IPS-18a (cell line): ENCODE data around the gene RRAD.
"Not testable (repeated sequence)": the region's sequence is repeated elsewhere in the genome, so short reads cannot be mapped to it uniquely, and the experiment has no call there.

Experiments used
- H3K27ac ChIP-seq: one replicate; pipeline ENCODE4 v1.5.1; 2013; ENCODE audit warnings: low read length
- H3K27me3 ChIP-seq: one replicate; pipeline ENCODE4 v1.6.1; 2013; ENCODE audit warnings: mild to moderate bottlenecking, low read length; ENCODE audit not compliant: control insufficient read depth, insufficient read depth
- H3K36me3 ChIP-seq: one replicate; pipeline ENCODE4 v1.6.1; 2013; ENCODE audit warnings: low read depth, low read length; ENCODE audit not compliant: control insufficient read depth
- H3K4me1 ChIP-seq: one replicate; pipeline ENCODE4 v1.6.1; 2013; ENCODE audit warnings: low read depth, low read length; ENCODE audit not compliant: control insufficient read depth
- H3K4me3 ChIP-seq: one replicate; pipeline ENCODE4 v1.5.1; 2013; ENCODE audit warnings: low read length
- H3K9ac ChIP-seq: one replicate; pipeline ENCODE4 v1.6.1; 2013; ENCODE audit warnings: mild to moderate bottlenecking, low read length, moderate library complexity
- H3K9me3 ChIP-seq: one replicate; pipeline ENCODE4 v1.6.1; 2013; ENCODE audit warnings: low read depth, low read length; ENCODE audit not compliant: control insufficient read depth

RRAD gene

DNA sequence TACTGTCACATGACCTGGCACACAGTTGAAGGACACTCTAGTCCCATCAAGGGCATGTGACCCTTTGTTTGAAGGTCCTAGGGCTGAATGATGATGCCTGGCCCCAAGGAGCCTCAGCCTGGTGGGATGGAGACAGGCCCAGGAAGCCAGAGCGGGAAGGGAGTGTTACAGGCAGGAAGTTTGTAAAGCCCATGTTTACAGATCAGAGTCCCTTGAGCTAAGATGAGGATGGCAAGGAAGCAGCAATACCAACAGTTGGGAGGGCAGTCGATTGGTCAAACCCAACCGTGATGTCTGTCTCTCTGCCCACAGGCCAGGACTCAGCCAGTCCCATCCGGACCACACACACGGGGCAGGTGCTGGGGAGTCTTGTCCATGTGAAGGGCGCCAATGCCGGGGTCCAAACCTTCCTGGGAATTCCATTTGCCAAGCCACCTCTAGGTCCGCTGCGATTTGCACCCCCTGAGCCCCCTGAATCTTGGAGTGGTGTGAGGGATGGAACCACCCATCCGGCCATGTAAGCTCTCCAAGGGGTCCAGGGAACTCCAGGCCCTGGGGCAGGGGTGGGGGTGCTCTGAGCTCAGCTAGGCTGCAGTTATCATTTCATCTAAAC lies 12.5 kb upstream of the RRAD start:
- no peak overlapping the region for H3K4me3 ChIP-seq
- H3K27ac ChIP-seq, result no peak overlapping the region
- H3K9ac ChIP-seq, result no peak overlapping the region
- H3K9me3 ChIP-seq, result no peaks in the 10 kb centered on the region
- H3K27me3 ChIP-seq, result no peaks in the 10 kb centered on the region
- H3K36me3 ChIP-seq, result peaks cover 11% of the 10 kb centered on the region
- peaks cover 4% of the 10 kb centered on the region for H3K4me1 ChIP-seq

DNA sequence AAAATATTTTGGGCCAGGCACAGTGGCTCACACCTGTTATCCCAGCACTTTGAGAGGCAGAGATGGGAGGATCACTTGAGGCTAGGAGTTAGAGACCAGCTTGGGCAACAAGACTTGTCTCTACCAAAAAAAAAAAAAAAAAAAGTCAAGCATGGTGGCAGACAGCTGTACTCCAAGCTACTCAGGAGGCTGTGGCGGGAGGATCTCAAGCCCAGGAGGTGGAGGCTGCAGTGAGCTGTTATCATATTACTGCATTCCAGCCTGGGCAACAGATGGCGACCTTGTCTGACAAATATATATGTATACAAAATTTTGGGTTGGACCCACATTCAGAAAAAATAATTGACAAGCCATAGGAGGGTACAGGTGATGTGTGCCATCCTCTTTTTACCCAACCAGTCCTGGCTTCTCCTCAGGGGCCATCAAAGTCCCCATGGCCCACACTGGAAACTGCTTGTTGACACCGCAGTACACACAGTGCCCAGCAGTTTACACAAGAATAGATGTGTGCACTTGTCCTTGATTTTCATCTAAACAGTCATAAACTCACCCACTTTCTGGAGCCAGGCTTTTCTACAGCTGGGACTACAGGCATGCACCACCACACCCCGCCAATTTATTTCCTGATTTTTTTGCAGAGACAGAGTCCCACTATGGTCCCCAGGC lies 11.7 kb upstream of the RRAD start:
- Histone ChIP-seq H3K36me3 (peaks cover 10% of the 10 kb centered on the region), H3K9ac (no peak overlapping the region)

GRCh38 chr16:66936462-66936861 lies 11.1 kb upstream of the RRAD start:
- no peak overlapping the region for H3K9ac ChIP-seq
- peaks cover 8% of the 10 kb centered on the region for H3K36me3 ChIP-seq

More for the DNA sequence above, 11.7 kb upstream of the RRAD start:
- peaks cover 4% of the 10 kb centered on the region for H3K4me1 ChIP-seq
- no peaks in the 10 kb centered on the region for H3K27me3 ChIP-seq
- no peaks in the 10 kb centered on the region for H3K9me3 ChIP-seq
- H3K27ac ChIP-seq, result no peak overlapping the region
- H3K4me3 ChIP-seq, result no peak overlapping the region

DNA sequence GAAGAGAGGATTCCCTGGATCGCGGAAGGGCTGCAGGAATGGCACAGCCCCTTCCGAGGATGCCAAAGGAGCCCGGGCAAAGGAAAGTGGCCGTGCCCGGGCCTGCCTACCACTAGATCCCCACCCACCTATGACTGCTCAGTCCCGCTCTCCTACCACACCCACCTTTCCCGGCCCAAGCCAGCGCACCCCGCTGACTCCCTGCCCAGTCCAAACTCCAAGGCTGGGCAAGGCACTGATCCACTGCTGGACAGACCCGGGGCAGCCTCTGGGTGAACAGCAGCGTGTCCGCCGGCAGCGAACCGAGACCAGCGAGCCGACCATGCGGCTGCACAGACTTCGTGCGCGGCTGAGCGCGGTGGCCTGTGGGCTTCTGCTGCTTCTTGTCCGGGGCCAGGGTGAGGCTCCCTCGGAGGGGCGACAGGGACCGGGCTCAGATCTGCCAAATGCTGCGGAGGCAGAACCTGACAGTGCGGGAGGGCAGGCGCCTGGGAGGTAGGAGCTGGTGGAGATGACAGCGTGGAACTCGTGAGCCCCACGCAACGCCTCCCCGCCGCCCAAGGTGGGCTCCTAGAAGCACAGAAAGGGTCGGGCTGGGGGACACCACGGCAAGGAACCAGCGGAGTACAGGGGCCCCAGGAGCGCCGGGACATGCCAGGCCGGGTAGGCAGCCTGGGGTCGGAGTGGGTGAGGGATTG lies 10.1 kb upstream of the RRAD start, which contains the start of gene CES2:
Gene CES2 (plus strand): TSS at position 203 of the 698 bp plus-strand sequence. CDS start 120 bp downstream, at position 323.
- H3K9ac ChIP-seq, result peak within 1 kb of the TSS; percentile 68
- peaks cover 2% of the 10 kb centered on the region for H3K36me3 ChIP-seq
- no peaks in the 10 kb centered on the region for H3K27me3 ChIP-seq
- H3K9me3 ChIP-seq, result no peaks in the 10 kb centered on the region
- H3K4me3 ChIP-seq, result peak within 1 kb of the TSS; percentile 90
- H3K4me1 ChIP-seq, result peaks cover 4% of the 10 kb centered on the region
- no peak within 1 kb of the TSS for H3K27ac ChIP-seq

More at GRCh38 chr16:66936462-66936861, 11.1 kb upstream of the RRAD start:
- no peak overlapping the region for H3K27ac ChIP-seq
- no peaks in the 10 kb centered on the region for H3K9me3 ChIP-seq
- H3K27me3 ChIP-seq, result no peaks in the 10 kb centered on the region
- no peak overlapping the region for H3K4me3 ChIP-seq
- peaks cover 4% of the 10 kb centered on the region for H3K4me1 ChIP-seq

DNA sequence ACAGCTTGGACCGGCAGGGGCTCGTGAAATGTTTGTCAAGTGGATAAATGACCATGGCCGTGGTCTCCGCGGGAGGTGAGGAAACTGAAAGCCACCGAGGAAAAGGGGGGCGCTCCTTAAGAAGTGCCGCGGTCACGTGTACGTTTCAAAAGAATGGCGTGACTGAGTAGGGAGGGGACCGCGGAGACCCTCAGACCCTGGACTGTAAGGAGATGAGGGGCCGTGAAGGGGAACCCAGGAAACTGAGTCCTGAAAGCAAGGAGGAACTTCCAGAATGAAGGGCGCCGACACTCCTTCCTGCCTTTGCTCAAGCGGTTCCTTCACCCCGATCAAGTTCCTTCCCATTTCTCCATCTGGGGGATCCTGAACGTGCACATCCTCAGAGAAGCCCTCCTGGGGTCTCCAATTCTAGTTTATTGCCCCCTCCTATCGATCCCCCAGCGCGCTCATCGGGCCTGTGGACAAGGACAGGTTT lies 9.5 kb upstream of the RRAD start:
- H3K27ac ChIP-seq, H3K4me1 ChIP-seq, H3K9me3 ChIP-seq, H3K36me3 ChIP-seq, H3K27me3 ChIP-seq: not testable (repeated sequence)
- H3K9ac ChIP-seq, result peak overlapping the region; percentile 68
- H3K4me3 ChIP-seq, result peak overlapping the region; percentile 90

DNA sequence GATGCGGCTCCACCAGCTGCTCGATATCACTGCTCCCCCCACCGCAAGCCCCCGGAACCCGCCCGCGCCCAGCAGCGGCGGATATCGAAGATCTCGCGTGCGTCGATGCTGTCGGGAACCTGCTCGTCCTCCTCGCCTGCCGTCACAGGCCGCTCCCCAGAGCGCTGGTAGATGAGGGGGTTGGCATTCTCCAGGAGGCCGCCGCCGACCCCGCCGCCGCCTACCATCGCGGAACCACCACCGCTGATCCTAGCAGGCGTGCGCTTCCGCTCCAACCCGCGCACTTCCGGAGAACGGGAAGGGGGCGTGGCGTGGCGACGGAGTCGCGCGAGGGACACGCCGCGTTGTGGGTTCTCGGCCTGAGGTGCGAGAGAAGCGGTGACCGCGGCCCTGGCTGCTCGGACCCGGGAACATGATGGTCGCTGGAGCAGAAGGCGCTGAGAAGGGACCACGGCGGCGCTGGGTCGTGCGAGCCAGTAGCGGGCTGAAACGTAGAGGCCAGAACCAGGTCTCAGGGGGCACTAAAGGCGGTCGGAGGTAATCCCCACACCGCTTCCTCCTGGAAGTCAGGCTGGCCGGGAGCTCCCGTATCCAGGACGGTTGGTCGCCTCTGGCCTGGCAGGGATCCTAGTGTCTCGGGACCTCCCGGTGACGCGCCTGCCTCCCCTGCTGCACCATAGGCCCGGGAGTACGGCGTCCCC lies 9.0 kb upstream of the RRAD start, which contains the start of gene CIAO2B:
Gene CIAO2B (minus strand): TSS at position 265 of the 701 bp plus-strand sequence. CDS start 38 bp downstream, at position 227.
- peaks cover 4% of the 10 kb centered on the region for H3K4me1 ChIP-seq
- peak within 1 kb of the TSS; percentile 90 for H3K4me3 ChIP-seq
- no peak within 1 kb of the TSS for H3K27ac ChIP-seq
- no peaks in the 10 kb centered on the region for H3K9me3 ChIP-seq
- no peaks in the 10 kb centered on the region for H3K36me3 ChIP-seq
- H3K27me3 ChIP-seq, result no peaks in the 10 kb centered on the region
- H3K9ac ChIP-seq, result peak within 1 kb of the TSS; percentile 68

DNA sequence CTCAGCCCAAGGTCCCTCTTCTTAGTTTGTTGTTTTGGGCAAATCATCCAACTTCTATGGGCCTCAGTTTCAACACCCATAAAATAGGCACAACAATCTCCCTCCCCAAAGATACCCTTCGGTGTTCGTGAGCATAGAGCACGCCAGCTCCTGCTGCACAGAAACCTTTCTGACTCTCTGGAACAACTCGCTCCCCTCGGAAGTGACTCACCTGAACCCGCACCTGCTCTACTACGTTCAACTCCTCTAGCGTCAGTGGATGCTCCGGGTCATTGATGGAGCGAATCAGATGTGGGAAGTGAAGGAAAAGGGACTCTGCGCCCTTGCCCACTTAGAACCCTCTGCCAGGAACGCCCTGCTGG lies 8.4 kb upstream of the RRAD start:
- H3K9ac ChIP-seq, result peak overlapping the region; percentile 68
- peak overlapping the region; percentile 90 for H3K4me3 ChIP-seq
- no peaks in the 10 kb centered on the region for H3K27me3 ChIP-seq
- H3K4me1 ChIP-seq, result peaks cover 4% of the 10 kb centered on the region
- H3K27ac ChIP-seq, result no peak overlapping the region
- H3K36me3 ChIP-seq, result no peaks in the 10 kb centered on the region
- no peaks in the 10 kb centered on the region for H3K9me3 ChIP-seq

DNA sequence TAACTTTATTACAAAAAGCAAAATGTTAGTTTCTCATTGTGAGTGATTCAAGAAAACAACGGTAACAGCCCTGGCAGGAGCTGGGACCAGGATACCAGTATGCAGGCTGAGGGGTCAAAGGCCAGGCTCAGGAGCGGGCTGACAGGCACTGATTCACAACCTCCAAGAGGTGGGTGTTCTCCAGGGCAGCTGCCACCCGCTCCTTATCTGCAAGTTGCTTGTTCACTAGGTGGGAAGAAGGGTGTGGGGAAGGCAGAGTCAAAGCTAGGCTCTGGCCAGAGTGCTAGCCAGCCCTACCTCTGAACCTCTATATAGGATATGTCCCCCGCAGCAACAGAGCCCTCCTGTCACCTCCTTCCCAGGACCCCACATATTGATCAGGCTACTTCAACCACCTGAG lies 6.7 kb upstream of the RRAD start:
- peaks cover 7% of the 10 kb centered on the region for H3K4me1 ChIP-seq
- H3K4me3 ChIP-seq, result no peak overlapping the region
- no peaks in the 10 kb centered on the region for H3K36me3 ChIP-seq
- no peaks in the 10 kb centered on the region for H3K9me3 ChIP-seq
- H3K27ac ChIP-seq, result no peak overlapping the region
- H3K27me3 ChIP-seq, result peaks cover 6% of the 10 kb centered on the region
- no peak overlapping the region for H3K9ac ChIP-seq

DNA sequence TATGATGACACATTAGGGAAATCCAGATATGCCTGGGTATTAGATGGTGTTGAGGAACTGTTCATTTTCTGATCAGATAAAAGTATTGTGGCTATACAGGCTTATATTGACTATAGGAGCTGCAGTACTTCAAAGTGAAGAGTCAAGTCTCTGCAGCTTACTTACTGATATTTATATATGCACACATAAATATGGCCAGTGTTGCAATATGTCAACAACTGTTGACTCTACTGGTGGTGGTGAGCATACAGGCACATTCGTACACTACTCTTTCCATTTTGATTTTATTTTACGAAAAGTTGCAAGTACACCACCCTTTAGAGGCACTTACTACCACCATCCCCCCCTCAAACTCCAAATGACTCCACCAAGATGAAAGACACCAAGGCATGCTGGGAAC lies 6.3 kb upstream of the RRAD start:
- H3K27ac ChIP-seq, result no peak overlapping the region

DNA sequence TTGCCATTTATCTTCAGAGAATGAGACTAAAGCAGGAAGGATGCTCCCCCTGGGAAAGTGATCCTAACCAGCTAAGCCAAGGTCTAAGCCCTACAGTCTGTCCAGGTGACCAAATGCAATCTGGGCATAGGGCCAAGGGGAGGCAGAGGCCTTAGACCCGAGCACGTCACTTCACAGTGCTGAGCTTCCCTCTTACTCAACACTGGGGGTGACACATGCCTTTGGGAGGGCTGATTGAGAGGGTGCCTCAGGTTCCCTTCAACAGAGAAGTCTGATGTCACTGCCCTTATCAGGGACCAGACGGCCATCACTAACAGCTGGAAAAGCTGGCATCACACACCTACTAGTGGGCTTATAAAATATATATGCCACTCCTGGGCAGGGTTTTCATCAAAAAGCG lies 4.9 kb upstream of the RRAD start:
- H3K27ac ChIP-seq, result no peak overlapping the region
- peaks cover 7% of the 10 kb centered on the region for H3K4me1 ChIP-seq

More for the DNA sequence above, 6.3 kb upstream of the RRAD start:
- no peak overlapping the region for H3K9ac ChIP-seq
- H3K9me3 ChIP-seq, result no peaks in the 10 kb centered on the region
- peaks cover 7% of the 10 kb centered on the region for H3K4me1 ChIP-seq
- H3K27me3 ChIP-seq, result peaks cover 10% of the 10 kb centered on the region
- H3K4me3 ChIP-seq, result no peak overlapping the region
- no peaks in the 10 kb centered on the region for H3K36me3 ChIP-seq

DNA sequence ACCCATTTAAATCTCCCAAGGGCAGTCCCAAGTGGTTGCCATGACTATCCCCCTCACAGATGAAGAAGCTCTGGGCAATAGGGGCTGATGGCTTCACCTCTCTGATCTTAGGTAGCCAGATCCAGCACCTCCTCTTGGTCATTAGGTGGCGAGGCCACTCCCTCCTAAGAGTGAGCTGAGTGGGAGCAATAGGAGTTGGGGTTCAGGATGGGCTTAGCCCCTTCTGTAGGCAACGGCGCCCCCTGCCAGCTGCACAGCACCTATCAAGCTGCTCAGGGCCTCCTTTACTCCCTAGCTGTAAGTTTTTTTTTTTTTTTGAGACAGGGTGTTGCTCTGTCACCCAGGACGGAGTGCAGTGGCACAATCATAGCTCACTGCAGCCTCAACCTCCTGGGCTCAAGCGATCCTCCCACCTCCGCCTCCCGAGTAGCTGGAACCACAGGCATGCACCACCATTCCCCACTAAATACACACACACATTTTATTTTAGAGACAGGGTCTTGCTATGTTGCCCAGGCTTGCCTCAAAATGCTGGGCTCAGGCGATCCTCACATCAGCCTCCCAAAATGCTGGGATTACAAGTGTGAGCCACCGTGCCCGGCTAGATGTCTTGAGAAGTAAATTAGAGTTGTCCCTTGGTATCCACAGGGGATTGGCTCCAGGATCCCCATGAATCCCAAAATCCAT lies 3.5 kb upstream of the RRAD start:
- peaks cover 38% of the 10 kb centered on the region for H3K27me3 ChIP-seq
- H3K9me3 ChIP-seq, result no peaks in the 10 kb centered on the region
- no peak overlapping the region for H3K9ac ChIP-seq
- no peak overlapping the region for H3K4me3 ChIP-seq
- H3K36me3 ChIP-seq, result no peaks in the 10 kb centered on the region
- H3K27ac ChIP-seq, result no peak overlapping the region
- peaks cover 7% of the 10 kb centered on the region for H3K4me1 ChIP-seq

More for the DNA sequence above, 4.9 kb upstream of the RRAD start:
- Histone ChIP-seq H3K9me3 (no peaks in the 10 kb centered on the region), H3K9ac (no peak overlapping the region), H3K4me3 (no peak overlapping the region), H3K36me3 (no peaks in the 10 kb centered on the region), H3K27me3 (peaks cover 24% of the 10 kb centered on the region)
